Astrocyte (in vitro differentiated cells and primary cell): ENCODE data around the gene NCBP1. TPM values are rescaled to one million over a fixed set of nuclear protein-coding genes. Genes with fewer than 3 reads are reported as not detected.
A peak's percentile ranks its signal among the peaks of the same experiment; 100 is the strongest.

Experiments
- DNase-seq: peaks from one replicate; pipeline ENCODE4 v3.0.0-alpha.2; 2010; ENCODE audit warnings: low read depth
- FAIRE-seq: peaks from 2 replicates; lab custom pipeline; 2011; peaks lifted over from hg19 to GRCh38; lab: Jason Lieb, UNC
- H2AFZ ChIP-seq: 2 replicates; pipeline ENCODE4 v1.6.0; 2012; ENCODE audit warnings: low read depth, low read length, inconsistent platforms
- H3K27ac ChIP-seq: 2 replicates; pipeline ENCODE4 v1.5.1; 2011; ENCODE audit warnings: low read depth, low read length, inconsistent platforms
- H3K27me3 ChIP-seq: 2 replicates; pipeline ENCODE4 v1.6.0; 2011; ENCODE audit warnings: low read length, inconsistent platforms; ENCODE audit not compliant: insufficient read depth
- H3K36me3 ChIP-seq: 2 replicates; pipeline ENCODE4 v1.5.1; 2011; ENCODE audit warnings: low read length, inconsistent platforms; ENCODE audit not compliant: insufficient read depth
- H3K4me1 ChIP-seq: 2 replicates; pipeline ENCODE4 v1.5.1; 2011; ENCODE audit warnings: low read length, inconsistent platforms; ENCODE audit not compliant: insufficient read depth
- H3K4me2 ChIP-seq: 2 replicates; pipeline ENCODE4 v1.6.0; 2012; ENCODE audit warnings: low read length, inconsistent platforms
- H3K4me3 ChIP-seq: 2 replicates; pipeline ENCODE4 v1.5.1; 2011; ENCODE audit warnings: low read depth, mild to moderate bottlenecking, low read length, inconsistent platforms; ENCODE audit not compliant: insufficient read depth
- H3K79me2 ChIP-seq: 2 replicates; pipeline ENCODE4 v1.6.0; 2012; ENCODE audit warnings: mild to moderate bottlenecking, low read length, inconsistent platforms; ENCODE audit not compliant: insufficient read depth
- H3K9ac ChIP-seq: 2 replicates; pipeline ENCODE4 v1.6.0; 2012; ENCODE audit warnings: mild to moderate bottlenecking, low read length, inconsistent platforms
- H3K9me3 ChIP-seq: 2 replicates; pipeline ENCODE4 v1.5.1; 2012; ENCODE audit warnings: low read depth, mild to moderate bottlenecking, low read length, inconsistent platforms; ENCODE audit not compliant: insufficient read depth
- H4K20me1 ChIP-seq: 2 replicates; pipeline ENCODE4 v1.6.0; 2012; ENCODE audit warnings: low read length, inconsistent platforms; ENCODE audit not compliant: insufficient read depth
- H3K27ac Mint-ChIP-seq: one replicate; pipeline ENCODE4 v1.8.0; 2021; ENCODE audit warnings: mild to moderate bottlenecking, mixed read lengths; ENCODE audit not compliant: unreplicated experiment
- H3K27me3 Mint-ChIP-seq: one replicate; pipeline ENCODE4 v1.8.0; 2021; ENCODE audit warnings: low read depth, mixed read lengths; ENCODE audit not compliant: unreplicated experiment
- H3K36me3 Mint-ChIP-seq: one replicate; pipeline ENCODE4 v1.8.0; 2021; ENCODE audit warnings: low read depth, mixed read lengths; ENCODE audit not compliant: unreplicated experiment
- H3K4me1 Mint-ChIP-seq: one replicate; pipeline ENCODE4 v1.8.0; 2021; ENCODE audit warnings: low read depth, mixed read lengths; ENCODE audit not compliant: unreplicated experiment
- H3K4me3 Mint-ChIP-seq: one replicate; pipeline ENCODE4 v1.8.0; 2021; ENCODE audit warnings: mild to moderate bottlenecking, moderate library complexity, mixed read lengths; ENCODE audit not compliant: unreplicated experiment
- H3K9me3 Mint-ChIP-seq: one replicate; pipeline ENCODE4 v1.8.0; 2021; ENCODE audit warnings: mild to moderate bottlenecking, mixed read lengths; ENCODE audit not compliant: unreplicated experiment
- CTCF ChIP-seq: IDR thresholded peaks from 2 replicates; pipeline ENCODE4 v1.5.1; 2011; ENCODE audit warnings: low read depth, mild to moderate bottlenecking, inconsistent platforms, low read length, moderate library complexity; ENCODE audit not compliant: insufficient read depth
- EZH2 ChIP-seq: IDR thresholded peaks from 2 replicates; pipeline ENCODE4 v1.6.1; 2012; ENCODE audit warnings: mild to moderate bottlenecking, low read length, inconsistent platforms; ENCODE audit not compliant: insufficient read depth
- total RNA-seq: library from RNA; stranded (reverse); gene quantifications from 2 replicates; pipeline ENCODE4 v1.2.1, GENCODE V29; 2021

The NCBP1 gene
- total RNA-seq, 1 donor from 2014 or later: 43.0 TPM

GRCh38 chr9:97714435-97714834 is 80.8 kb downstream of the NCBP1 start:
- no peak overlapping the region for H3K27ac ChIP-seq
- TF ChIP-seq EZH2: no peak
- TF ChIP-seq CTCF: no peak
- H4K20me1 ChIP-seq: no peaks in the 10 kb centered on the region
- Mint-ChIP-seq H3K4me1 (peaks cover 10% of the 10 kb centered on the region), H3K36me3 (peaks cover 2% of the 10 kb centered on the region), H3K27me3 (peaks cover 29% of the 10 kb centered on the region), H3K4me3 (no peak overlapping the region), H3K9me3 (peaks cover 2% of the 10 kb centered on the region), H3K27ac (no peak overlapping the region)
- peaks cover 12% of the 10 kb centered on the region for H3K27me3 ChIP-seq
- H3K9ac ChIP-seq: no peak overlapping the region
- H2AFZ ChIP-seq: no peak overlapping the region
- H3K4me2 ChIP-seq: peak overlapping the region; percentile 18
- H3K9me3 ChIP-seq: no peaks in the 10 kb centered on the region
- H3K4me1 ChIP-seq: peaks cover 7% of the 10 kb centered on the region
- peak; percentile 72 for DNase-seq
- no peaks in the 10 kb centered on the region for H3K79me2 ChIP-seq
- peak; percentile 80 for FAIRE-seq
- no peak overlapping the region for H3K4me3 ChIP-seq
- H3K36me3 ChIP-seq: no peaks in the 10 kb centered on the region

- TF ChIP-seq CTCF: no peak
- TF ChIP-seq EZH2: no peak
- DNase-seq (no peak), FAIRE-seq (no peak)
- Histone ChIP-seq H4K20me1 (no peaks in the 10 kb centered on the region), H3K27ac (no peak overlapping the region), H3K9ac (no peak overlapping the region), H3K4me1 (peaks cover 7% of the 10 kb centered on the region), H3K4me3 (no peak overlapping the region), H2AFZ (no peak overlapping the region), H3K27me3 (peaks cover 17% of the 10 kb centered on the region), H3K79me2 (no peaks in the 10 kb centered on the region), H3K9me3 (peaks cover 3% of the 10 kb centered on the region), H3K36me3 (no peaks in the 10 kb centered on the region), H3K4me2 (no peak overlapping the region)
- Mint-ChIP-seq H3K9me3 (peaks cover 10% of the 10 kb centered on the region), H3K27ac (no peak overlapping the region), H3K4me1 (peaks cover 10% of the 10 kb centered on the region), H3K4me3 (no peak overlapping the region), H3K36me3 (peaks cover 4% of the 10 kb centered on the region), H3K27me3 (peaks cover 30% of the 10 kb centered on the region)
Measured at GRCh38 chr9:97717866-97718265, 84.2 kb downstream of the NCBP1 start.

- no peaks in the 10 kb centered on the region for H3K4me1 Mint-ChIP-seq
- H3K79me2 ChIP-seq: no peaks in the 10 kb centered on the region
- H3K27me3 ChIP-seq: peaks cover 25% of the 10 kb centered on the region
- no peak overlapping the region for H3K4me3 Mint-ChIP-seq
- H3K27me3 Mint-ChIP-seq: peaks cover 48% of the 10 kb centered on the region
- H3K9ac ChIP-seq: no peak overlapping the region
- no peak overlapping the region for H3K4me2 ChIP-seq
- no peak for TF ChIP-seq EZH2
- TF ChIP-seq CTCF: no peak
- H3K27ac Mint-ChIP-seq: no peak overlapping the region
- H3K9me3 ChIP-seq: peaks cover 3% of the 10 kb centered on the region
- H3K36me3 Mint-ChIP-seq: peaks cover 4% of the 10 kb centered on the region
- no peaks in the 10 kb centered on the region for H4K20me1 ChIP-seq
- peaks cover 10% of the 10 kb centered on the region for H3K9me3 Mint-ChIP-seq
- H3K4me1 ChIP-seq: no peaks in the 10 kb centered on the region
- H3K36me3 ChIP-seq: no peaks in the 10 kb centered on the region
- no peak overlapping the region for H3K27ac ChIP-seq
- FAIRE-seq: no peak
- no peak overlapping the region for H2AFZ ChIP-seq
- no peak for DNase-seq
- no peak overlapping the region for H3K4me3 ChIP-seq
Measured at GRCh38 chr9:97721396-97721795, 87.8 kb downstream of the NCBP1 start.
